Measurements from ENCODE around the gene HSPG2.
"Not testable (repeated sequence)": the region's sequence is repeated elsewhere in the genome, so short reads cannot be mapped to it uniquely, and the experiment has no call there.

Gene HSPG2

GRCh38 chr1:21931171-21932093, 5.7 kb downstream of the HSPG2 start:
- DNase-seq = no peak

GRCh38 chr1:21930629-21931170, 6.4 kb downstream of the HSPG2 start:
- DNase-seq = no peak

- DNase-seq = no peak
Observed at GRCh38 chr1:21930080-21930571, 7.0 kb downstream of the HSPG2 start.

DNA sequence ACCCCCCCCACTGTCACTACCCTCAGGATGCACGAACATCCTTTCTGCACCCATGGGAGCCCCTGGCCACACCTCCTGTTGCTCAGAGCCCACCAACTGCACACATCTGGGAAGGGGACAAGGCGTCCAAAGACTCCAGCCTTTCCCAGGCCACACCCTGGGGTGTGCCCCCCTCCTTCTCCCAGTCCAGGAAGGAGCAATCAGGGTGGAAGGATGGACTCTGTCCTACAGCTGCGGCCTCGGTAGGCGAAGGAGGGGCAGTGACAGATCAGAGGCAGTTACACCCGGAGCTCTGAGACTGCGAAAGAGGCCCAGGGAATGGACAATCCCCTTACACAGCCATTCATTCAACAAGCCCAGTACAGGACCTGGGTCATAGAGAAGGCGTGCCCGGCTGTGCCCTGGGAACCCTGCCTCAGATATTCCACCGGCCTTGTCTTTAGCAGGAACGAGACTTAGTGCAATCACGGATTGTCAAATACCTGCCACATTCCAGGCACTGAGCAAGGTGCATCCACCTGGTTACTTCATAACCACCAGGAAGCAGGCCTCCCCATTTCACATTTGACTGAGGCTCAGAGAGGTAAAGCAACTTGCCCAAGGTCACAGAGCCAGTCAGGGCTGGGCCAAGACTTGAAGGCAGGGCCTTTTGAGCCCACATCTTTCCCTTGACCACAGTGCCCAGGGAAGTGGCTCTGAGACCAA, 9.4 kb downstream of the HSPG2 start:
- DNase-seq = no peak

GRCh38 chr1:21926814-21927532, 10.1 kb downstream of the HSPG2 start:
- no peak for DNase-seq

GRCh38 chr1:21926065-21926464, 11.0 kb downstream of the HSPG2 start:
- no peak for DNase-seq

DNA sequence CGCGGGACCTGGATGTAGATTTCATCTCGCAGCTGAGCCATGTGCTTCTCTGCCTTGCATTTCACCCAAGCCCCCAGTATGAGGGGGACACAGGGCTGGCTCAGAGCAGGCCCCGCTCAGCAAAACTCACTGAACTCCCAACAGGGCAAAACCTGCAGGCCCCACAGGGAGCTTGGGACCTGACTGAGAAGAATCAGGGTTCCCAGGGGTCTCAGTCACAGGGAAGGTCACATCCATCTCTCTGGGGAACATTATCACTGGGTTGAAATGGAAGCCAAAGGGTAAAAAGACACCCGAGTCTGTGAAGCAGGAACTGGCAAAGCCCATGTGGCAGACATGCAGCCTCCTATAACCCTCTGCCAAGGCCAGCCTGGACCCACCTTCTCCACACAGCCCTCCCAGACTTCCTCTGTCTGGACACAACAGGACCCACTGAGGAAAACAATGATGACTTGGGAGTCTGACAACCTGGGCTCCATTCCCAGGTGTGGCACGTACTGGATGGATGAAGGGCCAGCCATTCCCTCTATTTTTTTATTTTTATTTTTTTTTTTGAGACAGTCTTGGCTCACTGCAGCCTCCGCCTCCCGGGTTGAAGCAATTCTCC, 11.7 kb downstream of the HSPG2 start:
- DNase-seq = no peak

- no peak for DNase-seq
Observed at GRCh38 chr1:21924503-21925005, 12.6 kb downstream of the HSPG2 start.

DNA sequence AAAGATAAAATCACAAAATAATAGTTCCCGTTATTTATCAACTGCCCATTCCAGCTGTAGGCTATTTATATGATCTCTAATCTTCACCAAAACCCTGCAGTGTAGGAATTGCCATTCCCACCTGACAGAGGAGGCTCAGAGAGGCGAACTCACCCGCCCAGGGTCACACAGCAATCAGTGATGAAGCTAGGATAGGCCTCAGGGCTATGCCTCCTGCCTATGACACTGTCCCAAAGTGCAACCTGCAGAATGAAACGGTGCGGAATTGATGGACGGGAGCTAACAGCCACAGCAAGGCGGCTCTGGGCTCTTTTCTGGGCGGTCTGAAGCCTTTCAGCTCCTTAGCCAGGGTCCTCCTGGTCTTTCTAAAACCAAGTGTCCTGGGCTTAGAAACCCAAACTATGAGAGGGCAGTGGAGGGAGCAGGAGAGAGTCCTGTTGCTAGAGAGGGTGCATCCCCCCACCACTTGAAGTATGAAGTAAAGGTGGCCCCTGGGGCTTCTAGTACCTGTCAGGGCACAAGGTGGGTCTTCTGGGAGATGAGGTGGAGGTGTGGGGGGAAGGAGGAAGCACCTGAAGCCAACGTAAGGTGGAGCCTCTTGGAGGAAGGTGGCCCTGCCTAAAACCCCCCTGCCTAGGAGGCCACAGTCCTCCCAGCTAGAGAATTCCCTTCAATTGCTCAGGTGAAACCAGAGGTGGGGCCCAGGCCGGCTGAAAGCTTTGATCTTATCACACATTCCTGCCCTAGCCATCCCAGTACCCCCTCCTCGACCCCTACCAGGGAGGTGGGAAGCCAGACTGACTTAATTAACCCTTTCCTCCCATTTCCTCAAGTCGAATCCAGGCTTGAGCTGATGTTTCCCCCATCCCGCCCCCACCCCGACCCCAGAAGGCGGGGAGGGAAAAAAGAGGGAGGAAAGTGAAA, 14.8 kb downstream of the HSPG2 start:
- no peak for DNase-seq

- no peak for DNase-seq
Observed at GRCh38 chr1:21921100-21921875, 15.8 kb downstream of the HSPG2 start.

DNA sequence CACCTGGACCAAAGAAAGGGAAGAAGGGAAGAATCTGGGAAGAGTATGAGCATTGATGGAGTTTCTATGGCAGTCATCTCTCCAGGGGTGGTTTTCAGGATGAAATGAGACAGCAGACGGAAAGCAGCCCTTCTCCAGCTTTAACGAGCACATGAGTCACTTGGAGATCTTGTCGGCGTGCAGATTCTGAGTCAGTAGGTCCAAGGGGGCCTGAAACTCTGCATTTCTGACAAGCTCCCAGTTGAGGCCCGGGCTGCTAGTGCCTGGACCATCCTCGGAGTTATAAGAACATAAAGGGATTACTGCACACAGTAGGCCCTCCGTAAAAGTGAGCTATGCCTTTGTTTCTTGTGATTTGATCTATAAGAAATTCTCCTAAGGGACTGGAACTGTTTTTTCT, 17.6 kb downstream of the HSPG2 start:
- DNase-seq = no peak

GRCh38 chr1:21917239-21917631, 19.9 kb downstream of the HSPG2 start:
- not testable (repeated sequence) for DNase-seq

DNA sequence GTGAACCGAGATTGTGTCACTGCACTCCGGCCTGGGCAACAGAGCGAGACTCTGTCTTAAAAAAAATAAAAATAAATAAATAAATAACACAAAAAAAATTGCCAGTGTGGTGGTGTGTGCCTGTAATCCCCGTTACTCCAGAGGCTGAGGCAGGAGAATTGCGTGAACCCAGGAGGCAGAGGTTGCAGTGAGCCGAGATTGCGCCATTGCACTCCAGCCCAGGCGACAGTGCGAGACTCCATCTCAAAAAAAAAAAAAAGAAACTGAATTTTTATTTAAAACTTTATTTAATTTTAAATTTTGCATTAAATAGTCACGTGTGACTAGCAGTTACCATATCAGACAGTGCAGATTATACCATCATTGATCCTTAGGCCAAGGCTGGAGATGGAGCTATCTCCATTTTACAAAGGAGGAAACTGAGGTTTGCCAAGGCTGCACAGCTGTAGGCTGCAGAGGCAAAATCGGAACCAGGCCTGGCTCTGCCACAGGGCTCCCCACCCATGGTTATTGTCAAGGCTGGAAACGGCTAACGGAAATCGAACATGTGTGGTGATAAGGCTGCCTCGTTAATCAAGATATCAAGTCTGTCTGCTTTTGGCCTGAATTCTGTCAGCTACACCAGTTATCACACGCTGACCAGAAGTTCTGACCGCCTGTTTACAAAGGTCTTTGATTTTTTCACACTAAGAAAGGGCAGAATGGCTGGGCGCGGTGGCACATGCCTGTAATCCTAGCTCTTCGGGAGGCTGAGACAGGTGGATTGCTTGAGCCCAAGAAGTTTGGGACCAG, 20.5 kb downstream of the HSPG2 start:
- DNase-seq = no peak

DNA sequence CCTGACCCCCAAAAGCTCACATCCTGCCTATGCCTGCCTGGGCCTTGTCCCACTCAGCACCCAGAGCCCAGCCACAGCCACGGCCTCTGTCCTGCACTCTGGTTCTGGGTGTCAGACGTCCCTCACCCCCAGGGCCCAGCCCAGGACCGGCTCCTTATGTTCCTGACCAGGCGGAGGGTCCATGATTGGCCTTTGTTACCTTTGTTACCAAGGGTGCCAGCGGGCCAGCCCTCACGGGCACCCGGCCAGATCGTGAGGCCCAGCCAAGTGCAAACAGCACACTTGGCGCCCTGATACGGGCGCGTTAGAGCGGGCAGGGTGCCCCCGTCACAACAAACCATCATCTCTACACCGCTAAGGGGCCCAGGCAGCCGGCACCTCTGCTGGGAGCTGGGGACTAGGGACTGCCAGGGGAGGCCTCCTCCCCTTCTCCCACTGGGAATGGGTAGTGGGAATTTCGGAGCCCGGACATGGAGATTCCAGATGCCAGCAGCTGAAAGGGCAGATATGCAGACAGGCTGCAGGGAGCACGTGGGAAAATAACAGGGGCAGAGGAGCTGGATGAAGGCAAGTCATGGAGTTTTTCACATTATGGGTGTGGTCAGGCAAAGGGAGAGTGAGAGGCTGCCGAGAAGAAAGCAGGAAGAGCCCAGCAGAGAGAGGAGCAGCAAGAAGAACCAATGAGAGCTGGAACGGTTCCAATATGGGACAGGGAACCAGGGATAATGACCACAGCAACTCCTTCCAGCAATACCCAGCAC, 22.1 kb downstream of the HSPG2 start:
- no peak for DNase-seq

DNA sequence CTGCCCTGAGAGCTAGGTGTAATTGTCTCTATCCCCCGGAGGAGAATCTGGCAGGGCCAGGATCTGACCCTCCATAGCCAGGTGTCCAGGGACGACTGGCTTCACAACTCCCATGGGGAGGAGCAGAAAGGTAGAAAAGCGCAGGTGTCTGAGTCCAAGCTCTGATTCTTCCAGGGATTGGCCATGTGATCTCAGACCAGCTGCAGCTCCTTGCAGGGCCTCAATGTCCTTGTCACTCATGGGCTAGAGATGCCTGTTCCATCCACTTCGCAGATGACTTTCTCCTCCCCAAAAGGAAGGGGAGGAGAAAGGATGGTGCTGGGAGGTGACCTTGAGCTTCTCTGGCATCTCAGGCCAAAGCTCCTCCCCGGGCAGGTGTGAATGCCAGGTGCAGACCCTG, 22.7 kb downstream of the HSPG2 start:
- no peak for DNase-seq

GRCh38 chr1:21913763-21914162, 23.3 kb downstream of the HSPG2 start:
- DNase-seq = no peak

DNA sequence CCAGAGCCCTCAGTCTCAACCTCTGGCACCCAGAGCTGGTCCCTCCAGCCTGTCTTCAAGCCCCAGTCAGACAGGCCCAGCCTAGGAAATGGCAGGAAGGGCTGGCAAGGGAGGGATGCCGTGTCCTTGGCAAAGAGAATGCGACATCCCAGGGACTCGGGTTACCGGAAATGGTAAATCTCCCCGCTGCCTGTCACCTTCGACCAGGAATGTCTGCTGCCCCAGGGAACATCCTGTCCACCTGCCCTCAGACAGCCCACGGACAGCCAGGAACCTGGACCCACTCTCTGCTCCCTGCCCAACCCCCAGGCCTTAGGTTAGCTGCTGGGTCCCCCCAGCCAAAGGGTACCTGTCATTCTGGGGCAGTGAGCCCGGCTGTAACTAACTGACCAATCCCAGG, 23.9 kb downstream of the HSPG2 start:
- DNase-seq = no peak

GRCh38 chr1:21912038-21912758, 24.9 kb downstream of the HSPG2 start:
- no peak for DNase-seq

Measured in activated naive CD4-positive, alpha-beta T cell (primary cell).